ENCODE measurements around the gene OR6S1.
A peak's percentile ranks its signal among the peaks of the same experiment; 100 is the strongest.

The OR6S1 gene

DNA sequence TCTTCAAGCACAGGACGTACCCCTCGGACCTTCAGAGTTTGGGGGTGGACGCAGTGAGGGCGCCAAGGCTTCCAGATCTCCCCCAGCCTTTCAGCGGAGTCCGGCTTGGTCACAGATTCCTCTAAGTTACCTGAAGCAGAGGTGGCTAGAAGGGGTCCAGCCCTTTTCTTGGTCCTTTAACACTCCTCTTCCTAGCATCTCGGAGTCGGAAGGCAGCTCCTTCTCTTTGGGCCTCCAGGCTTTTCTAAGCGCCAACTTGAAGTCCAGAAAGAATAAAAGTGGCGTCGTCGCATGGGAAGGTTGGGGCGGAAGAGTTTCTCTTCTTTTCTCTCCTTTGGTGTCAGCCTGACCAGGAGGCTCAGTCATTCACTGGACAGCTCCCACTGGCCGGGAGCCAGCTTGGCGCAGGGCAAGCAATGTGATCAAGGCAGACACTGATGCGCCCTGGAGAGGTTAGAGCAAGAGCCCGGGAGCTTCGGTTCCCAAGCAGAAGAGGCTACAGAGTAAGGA, 9.6 kb downstream of the OR6S1 start:
- Histone ChIP-seq H3F3A (ENCODE audit: control insufficient read depth, insufficient read depth) (0 out of 2 replicates have a peak, but pooled peaks cover 7% of the 10 kb centered on the region), H3K4me3 (ENCODE audit: low read length) (peak overlapping the region; percentile 71), H4K20me1 (ENCODE audit: control insufficient read depth, insufficient read depth, low read depth, low read length) (peaks cover 5% of the 10 kb centered on the region), H3K9me2 (replicated peaks; ENCODE audit: control insufficient read depth, low read length) (no peaks in the 10 kb centered on the region), H3K27me3 (ENCODE audit: control insufficient read depth, low read length) (peaks cover 61% of the 10 kb centered on the region), H3K9me3 (ENCODE audit: control insufficient read depth, insufficient read depth, low read length) (no peaks in the 10 kb centered on the region), H3K27ac (ENCODE audit: low read depth, low read length) (no peak overlapping the region), H3K79me2 (ENCODE audit: control insufficient read depth, low read length) (no peaks in the 10 kb centered on the region), H3K36me3 (ENCODE audit: control insufficient read depth, low read length) (no peaks in the 10 kb centered on the region), H3K4me2 (ENCODE audit: low read length) (peak overlapping the region; percentile 84), H3K4me1 (ENCODE audit: control insufficient read depth, low read length) (peaks cover 36% of the 10 kb centered on the region)
- TF ChIP-seq EZH2phosphoT487 (IDR thresholded peaks at IDR 0.05; ENCODE audit: borderline replicate concordance, low read length) (no peak), CTCF (IDR thresholded peaks at IDR 0.05; ENCODE audit: low read depth, low read length, poor library complexity, severe bottlenecking) (no peak)

DNA sequence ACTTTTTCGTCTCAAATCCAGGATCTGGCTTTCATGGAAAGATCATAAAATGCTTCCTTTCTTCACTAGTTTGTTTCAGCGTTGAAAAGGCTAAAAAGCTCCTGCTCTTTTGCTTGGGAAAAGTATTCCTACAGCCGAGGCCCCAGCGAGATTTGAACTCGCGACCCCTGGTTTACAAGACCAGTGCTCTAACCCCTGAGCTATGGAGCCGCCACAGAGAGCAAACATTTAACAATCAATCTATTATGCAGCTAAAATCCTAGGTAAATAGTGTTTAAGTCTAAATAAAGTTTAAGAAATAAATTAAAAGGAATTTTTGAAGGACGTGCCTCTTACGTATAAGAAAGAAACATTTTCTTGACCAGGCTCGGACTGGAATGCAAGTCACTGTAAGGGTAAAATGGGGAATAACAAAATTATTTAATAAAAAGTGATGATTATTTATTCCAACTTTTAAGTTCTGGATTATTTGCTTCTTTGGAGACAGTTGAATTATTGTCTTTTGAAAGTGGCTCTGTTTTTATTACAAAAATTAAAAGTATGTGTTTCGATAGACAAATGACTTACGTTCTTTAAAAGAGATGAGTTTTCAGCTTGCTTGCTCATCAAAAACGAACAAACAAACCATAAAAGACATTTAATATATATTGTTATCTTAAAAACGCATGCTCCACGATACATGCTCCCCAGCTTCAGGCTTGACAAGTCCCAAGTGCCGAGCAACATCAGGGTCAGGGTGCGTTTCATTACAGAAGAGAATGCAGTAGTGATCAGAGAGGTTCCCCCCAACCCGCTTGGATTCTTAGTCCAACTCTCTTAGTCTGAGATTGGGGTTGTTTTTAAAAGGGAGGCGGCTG, 10.2 kb downstream of the OR6S1 start:
- Histone ChIP-seq H3K9me3 (ENCODE audit: control insufficient read depth, insufficient read depth, low read length) (no peaks in the 10 kb centered on the region), H3K4me3 (ENCODE audit: low read length) (peak overlapping the region; percentile 71), H3K9me2 (replicated peaks; ENCODE audit: control insufficient read depth, low read length) (no peaks in the 10 kb centered on the region), H3K79me2 (ENCODE audit: control insufficient read depth, low read length) (no peaks in the 10 kb centered on the region), H3K4me2 (ENCODE audit: low read length) (peak overlapping the region; percentile 84), H3K27ac (ENCODE audit: low read depth, low read length) (no peak overlapping the region), H3F3A (ENCODE audit: control insufficient read depth, insufficient read depth) (0 out of 2 replicates have a peak, but pooled peaks cover 7% of the 10 kb centered on the region), H3K27me3 (ENCODE audit: control insufficient read depth, low read length) (peaks cover 68% of the 10 kb centered on the region), H3K4me1 (ENCODE audit: control insufficient read depth, low read length) (peaks cover 41% of the 10 kb centered on the region), H4K20me1 (ENCODE audit: control insufficient read depth, insufficient read depth, low read depth, low read length) (peaks cover 5% of the 10 kb centered on the region), H3K36me3 (ENCODE audit: control insufficient read depth, low read length) (no peaks in the 10 kb centered on the region)
- TF ChIP-seq CTCF (IDR thresholded peaks at IDR 0.05; ENCODE audit: low read depth, low read length, poor library complexity, severe bottlenecking) (no peak), EZH2phosphoT487 (IDR thresholded peaks at IDR 0.05; ENCODE audit: borderline replicate concordance, low read length) (no peak)

- Histone ChIP-seq H3K4me2 (ENCODE audit: low read length) (peak overlapping the region; percentile 84), H3K36me3 (ENCODE audit: control insufficient read depth, low read length) (no peaks in the 10 kb centered on the region), H3K9me2 (replicated peaks; ENCODE audit: control insufficient read depth, low read length) (no peaks in the 10 kb centered on the region), H3K4me1 (ENCODE audit: control insufficient read depth, low read length) (peaks cover 49% of the 10 kb centered on the region), H3K27me3 (ENCODE audit: control insufficient read depth, low read length) (peaks cover 75% of the 10 kb centered on the region), H4K20me1 (ENCODE audit: control insufficient read depth, insufficient read depth, low read depth, low read length) (peaks cover 5% of the 10 kb centered on the region), H3K79me2 (ENCODE audit: control insufficient read depth, low read length) (no peaks in the 10 kb centered on the region), H3K9me3 (ENCODE audit: control insufficient read depth, insufficient read depth, low read length) (no peaks in the 10 kb centered on the region), H3K4me3 (ENCODE audit: low read length) (peak overlapping the region; percentile 71), H3K27ac (ENCODE audit: low read depth, low read length) (no peak overlapping the region), H3F3A (ENCODE audit: control insufficient read depth, insufficient read depth) (0 out of 2 replicates have a peak, but pooled peaks cover 7% of the 10 kb centered on the region)
- no peak for TF ChIP-seq CTCF (IDR thresholded peaks at IDR 0.05; ENCODE audit: low read depth, low read length, poor library complexity, severe bottlenecking)
- no peak; the same call in 1 of the 2 replicates for TF ChIP-seq EZH2phosphoT487 (IDR thresholded peaks at IDR 0.05; ENCODE audit: borderline replicate concordance, low read length)
These were observed 11.0 kb downstream of the OR6S1 start for GRCh38 chr14:20630340-20631022.

All from DOHH2 (cell line).